HFFc6 (cell line): ENCODE data around the gene NPNT. TPM values are rescaled to one million over a fixed set of nuclear protein-coding genes. Genes with fewer than 3 reads are reported as not detected.
A peak's percentile ranks its signal among the peaks of the same experiment; 100 is the strongest.

Source experiments
- DNase-seq: peaks from one replicate; pipeline ENCODE4 v3.0.0-alpha.2; 2018
- H3K27ac Mint-ChIP-seq: 2 replicates; pipeline ENCODE4 v1.8.0; 2020; ENCODE audit warnings: mild to moderate bottlenecking, mixed read lengths
- H3K27me3 Mint-ChIP-seq: 2 replicates; pipeline ENCODE4 v1.8.0; 2021; ENCODE audit warnings: mild to moderate bottlenecking, moderate library complexity, mixed read lengths; ENCODE audit not compliant: insufficient read depth
- H3K36me3 Mint-ChIP-seq: 2 replicates; pipeline ENCODE4 v1.8.0; 2021; ENCODE audit warnings: low read depth, mixed read lengths
- H3K4me1 Mint-ChIP-seq: 2 replicates; pipeline ENCODE4 v1.8.0; 2020; ENCODE audit warnings: low read depth, mixed read lengths
- H3K4me3 Mint-ChIP-seq: 2 replicates; pipeline ENCODE4 v1.8.0; 2020; ENCODE audit warnings: mild to moderate bottlenecking, moderate library complexity, mixed read lengths
- H3K9me3 Mint-ChIP-seq: 2 replicates; pipeline ENCODE4 v1.8.0; 2020; ENCODE audit warnings: mild to moderate bottlenecking, mixed read lengths
- CTCF ChIP-seq: fragments of 200-600 bp; sonication (generic); IDR thresholded peaks from 2 replicates; pipeline ENCODE4 v1.5.0; 2021; ENCODE audit warnings: antibody characterized with exemption, mild to moderate bottlenecking
- total RNA-seq, 6 experiments: library from RNA; stranded (reverse); fragmentation: NEBNext Ultra II Directional; extraction: Animal tissue kit (Norgen Biotek cat#: 25700); gene quantifications; 2 replicates in 1 of 6; 3 replicates in 5 of 6; pipeline ENCODE4 v1.2.3, GENCODE V29; 2021

NPNT gene
- total RNA-seq, 6 experiments from 2014 or later, result not detected

GRCh38 chr4:105979506-105979905 is 84.2 kb downstream of the NPNT start:
- Mint-ChIP-seq H3K4me3 (no peak overlapping the region), H3K4me1 (peaks cover 19% of the 10 kb centered on the region), H3K27ac (peak overlapping the region; percentile 62; the same call in 1 of the 2 replicates), H3K9me3 (peaks cover 4% of the 10 kb centered on the region), H3K27me3 (peaks cover 2% of the 10 kb centered on the region; the same call in 1 of the 2 replicates), H3K36me3 (peaks cover 9% of the 10 kb centered on the region)
- DNase-seq, result peak; percentile 56
- no peak for TF ChIP-seq CTCF

GRCh38 chr4:105988671-105989070 is 93.4 kb downstream of the NPNT start:
- Mint-ChIP-seq H3K27ac (no peak overlapping the region), H3K27me3 (no peaks in the 10 kb centered on the region; the same call in none of the 2 replicates), H3K4me1 (peaks cover 27% of the 10 kb centered on the region), H3K36me3 (no peaks in the 10 kb centered on the region), H3K9me3 (peaks cover 16% of the 10 kb centered on the region; the same call in 1 of the 2 replicates), H3K4me3 (no peak overlapping the region)
- no peak for DNase-seq
- no peak for TF ChIP-seq CTCF

GRCh38 chr4:105989485-105990242 is 94.4 kb downstream of the NPNT start:
- TF ChIP-seq CTCF, result no peak
- H3K36me3 Mint-ChIP-seq, result no peaks in the 10 kb centered on the region
- peak; percentile 10 for DNase-seq
- peaks cover 27% of the 10 kb centered on the region for H3K4me1 Mint-ChIP-seq
- no peak overlapping the region for H3K4me3 Mint-ChIP-seq
- 0 out of 2 replicates have a peak overlapping the region, but pooled peaks have one; percentile 0 for H3K27ac Mint-ChIP-seq
- H3K27me3 Mint-ChIP-seq, result no peaks in the 10 kb centered on the region; the same call in none of the 2 replicates
- peaks cover 16% of the 10 kb centered on the region; the same call in 1 of the 2 replicates for H3K9me3 Mint-ChIP-seq

- H3K4me3 Mint-ChIP-seq, result no peak overlapping the region
- H3K4me1 Mint-ChIP-seq, result peaks cover 27% of the 10 kb centered on the region
- peak; percentile 77 for DNase-seq
- no peaks in the 10 kb centered on the region for H3K36me3 Mint-ChIP-seq
- peaks cover 16% of the 10 kb centered on the region; the same call in 1 of the 2 replicates for H3K9me3 Mint-ChIP-seq
- peaks cover 3% of the 10 kb centered on the region for H3K27me3 Mint-ChIP-seq
- H3K27ac Mint-ChIP-seq, result peak overlapping the region; percentile 65
- TF ChIP-seq CTCF, result no peak
These were observed 95.7 kb downstream of the NPNT start for GRCh38 chr4:105990933-105991332.

GRCh38 chr4:105991726-105992125 is 96.5 kb downstream of the NPNT start:
- TF ChIP-seq CTCF, result no peak; the same call in 1 of the 2 replicates
- peaks cover 16% of the 10 kb centered on the region; the same call in 1 of the 2 replicates for H3K9me3 Mint-ChIP-seq
- no peaks in the 10 kb centered on the region for H3K36me3 Mint-ChIP-seq
- no peak overlapping the region for H3K27ac Mint-ChIP-seq
- H3K4me3 Mint-ChIP-seq, result no peak overlapping the region
- H3K27me3 Mint-ChIP-seq, result peaks cover 3% of the 10 kb centered on the region
- DNase-seq, result no peak
- peaks cover 27% of the 10 kb centered on the region for H3K4me1 Mint-ChIP-seq
